Prostate gland (tissue), 2 donors: Measurements from ENCODE around the gene TSSK1B.

ENCODE experiments used
- CTCF ChIP-seq, 4 experiments: fragments of 200-600 bp in 2 of 4; fragments of 450-650 bp in 2 of 4; sonication (generic) in 2 of 4; IDR thresholded peaks; 1 replicate in 3 of 4; 2 replicates in 1 of 4; pipeline ENCODE4 v1.5.1; 2016 to 2019; ENCODE audit warnings: antibody characterized with exemption in 4 of 4, mild to moderate bottlenecking in 2 of 4, moderate library complexity in 2 of 4
- POLR2AphosphoS5 ChIP-seq: sonication (generic); formaldehyde crosslinking; IDR thresholded peaks from one replicate; pipeline ENCODE4 v1.6.1; 2017; ENCODE audit warnings: antibody characterized with exemption

GRCh38 chr5:113435575-113435974 lies 786 bp upstream of the TSSK1B start:
- TF ChIP-seq POLR2AphosphoS5 (no peak), CTCF (IDR thresholded peaks at IDR 0.05) (no peak)
